ENCODE results near the gene PERM1. TPM values are rescaled to one million over a fixed set of nuclear protein-coding genes. Genes with fewer than 3 reads are reported as not detected.

The PERM1 gene
- total RNA-seq, 1 experiment from 2014 or later = 0.47 TPM

DNA sequence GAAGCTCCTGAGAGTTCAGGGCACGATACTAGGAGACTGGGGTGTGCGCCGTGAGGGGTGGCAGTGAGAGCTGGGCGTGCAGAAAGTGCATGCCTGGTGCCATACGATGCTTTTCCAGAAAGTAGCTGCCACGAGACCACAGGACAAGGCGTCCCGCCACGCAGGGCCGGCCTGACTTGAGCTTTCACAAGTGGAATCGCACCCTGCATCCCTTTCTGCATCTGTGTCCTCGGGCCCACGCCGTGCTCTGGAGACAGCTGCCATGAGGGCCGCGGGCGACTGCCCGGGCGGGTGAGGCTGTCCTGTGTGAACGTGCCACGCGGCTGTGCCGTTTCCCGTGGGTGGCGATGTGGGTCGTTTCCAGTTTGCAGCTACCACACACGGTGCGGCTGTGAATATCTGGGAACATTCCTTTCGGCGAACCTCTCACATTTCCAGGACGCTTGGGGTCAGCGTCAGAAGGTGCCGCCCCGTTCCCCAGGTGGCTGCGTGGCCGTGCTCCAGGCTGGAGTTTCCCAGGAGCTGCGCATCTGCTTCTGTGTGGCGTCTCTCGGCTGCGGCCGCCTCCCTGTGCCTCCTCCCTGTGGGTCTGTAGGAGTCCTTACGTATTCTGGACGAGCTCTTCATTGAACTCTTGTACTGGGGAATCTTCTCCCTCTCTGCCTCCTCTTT lies 1.0 kb upstream of the PERM1 start:
- BruUV-seq (replicated peaks) = no TSS peak
- intact Hi-C loops (cut with micrococcal nuclease) = no loop called here

DNA sequence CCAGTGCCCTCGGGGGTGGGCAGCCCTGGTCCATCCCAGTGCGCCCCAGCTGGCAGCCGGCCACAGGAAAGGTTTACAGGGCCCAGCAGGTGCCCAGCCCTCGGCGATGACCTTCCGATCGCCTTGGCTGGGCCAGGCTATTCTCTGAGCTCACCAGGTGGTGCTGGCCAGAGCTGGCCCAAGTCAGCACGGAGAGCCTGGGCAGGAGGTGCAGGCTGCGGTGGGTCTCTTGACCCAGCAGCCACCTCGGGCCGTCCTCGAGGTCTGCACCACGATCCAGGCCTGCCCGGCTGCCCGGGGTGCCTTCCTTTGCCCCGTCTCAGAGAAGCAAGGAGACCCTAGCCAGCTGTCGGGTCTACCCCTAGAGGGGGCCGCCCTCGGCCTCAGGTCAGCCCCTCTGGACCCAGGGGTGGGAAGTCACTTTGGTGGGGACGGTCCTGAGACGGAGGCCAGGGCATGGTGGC lies 370 bp downstream of the PERM1 start:
- peaks cover 11% of the 10 kb centered on the region for H3K27me3 ChIP-seq (ENCODE audit: low read length)
- DNase-seq (no peak), ATAC-seq (no peak)
- BruUV-seq (replicated peaks) = no TSS peak
- H3F3A ChIP-seq (ENCODE audit: low read length, unreplicated experiment) = no peaks in the 10 kb centered on the region
- TF ChIP-seq EZH2phosphoT487 (IDR thresholded peaks at IDR 0.05; ENCODE audit: borderline replicate concordance, low read length) (no peak), EZH2 (IDR thresholded peaks at IDR 0.05; ENCODE audit: low read length, unreplicated experiment) (no peak)
- TF ChIP-seq, protein P1, sequence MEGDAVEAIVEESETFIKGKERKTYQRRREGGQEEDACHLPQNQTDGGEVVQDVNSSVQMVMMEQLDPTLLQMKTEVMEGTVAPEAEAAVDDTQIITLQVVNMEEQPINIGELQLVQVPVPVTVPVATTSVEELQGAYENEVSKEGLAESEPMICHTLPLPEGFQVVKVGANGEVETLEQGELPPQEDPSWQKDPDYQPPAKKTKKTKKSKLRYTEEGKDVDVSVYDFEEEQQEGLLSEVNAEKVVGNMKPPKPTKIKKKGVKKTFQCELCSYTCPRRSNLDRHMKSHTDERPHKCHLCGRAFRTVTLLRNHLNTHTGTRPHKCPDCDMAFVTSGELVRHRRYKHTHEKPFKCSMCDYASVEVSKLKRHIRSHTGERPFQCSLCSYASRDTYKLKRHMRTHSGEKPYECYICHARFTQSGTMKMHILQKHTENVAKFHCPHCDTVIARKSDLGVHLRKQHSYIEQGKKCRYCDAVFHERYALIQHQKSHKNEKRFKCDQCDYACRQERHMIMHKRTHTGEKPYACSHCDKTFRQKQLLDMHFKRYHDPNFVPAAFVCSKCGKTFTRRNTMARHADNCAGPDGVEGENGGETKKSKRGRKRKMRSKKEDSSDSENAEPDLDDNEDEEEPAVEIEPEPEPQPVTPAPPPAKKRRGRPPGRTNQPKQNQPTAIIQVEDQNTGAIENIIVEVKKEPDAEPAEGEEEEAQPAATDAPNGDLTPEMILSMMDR (conservative IDR thresholded peaks at IDR 0.05; ENCODE audit: low read depth, low read length) = no peak
- POLR2A ChIA-PET (ENCODE audit: unreplicated experiment) = interaction anchor here (0.6 kb wide), 2 partner anchors 41 to 93 kb away, joined by 3 to 5 read pairs; partner anchors contain the start of gene RNF223
- H3K27ac ChIP-seq (ENCODE audit: low read length) = no peak overlapping the region
- intact Hi-C loops (cut with micrococcal nuclease) = no loop called here
- peaks cover 19% of the 10 kb centered on the region for H3K4me1 ChIP-seq (ENCODE audit: insufficient read depth, low read length)
- no peaks in the 10 kb centered on the region for H4K20me1 ChIP-seq (ENCODE audit: low read length)
- no peak overlapping the region for H3K9ac ChIP-seq (ENCODE audit: low read length)
- H3K36me3 ChIP-seq (ENCODE audit: low read depth, low read length) = no peaks in the 10 kb centered on the region
- no peak overlapping the region for H2AFZ ChIP-seq (ENCODE audit: low read length)
- no peaks in the 10 kb centered on the region for H3K79me2 ChIP-seq (ENCODE audit: low read length)
- H3K9me3 ChIP-seq (ENCODE audit: low read length) = no peaks in the 10 kb centered on the region
- H3K4me3 ChIP-seq (ENCODE audit: low read length) = no peak overlapping the region
- H3K9me2 ChIP-seq (replicated peaks; ENCODE audit: low read length) = no peaks in the 10 kb centered on the region
- no peak overlapping the region for H3K4me2 ChIP-seq (ENCODE audit: low read length)
- CTCF ChIA-PET = interaction anchor here (1.4 to 3.1 kb wide), 2 partner anchors 82 to 633 kb away, joined by 4 to 23 read pairs; no protein-coding TSS in a partner anchor

More for the DNA sequence above, 1.0 kb upstream of the PERM1 start:
- H2AFZ ChIP-seq (ENCODE audit: low read length) = peak overlapping the region; percentile 69
- H3K4me2 ChIP-seq (ENCODE audit: low read length) = peak overlapping the region; percentile 85
- H3K9me3 ChIP-seq (ENCODE audit: low read length) = no peaks in the 10 kb centered on the region
- peak overlapping the region; percentile 60 for H3K4me3 ChIP-seq (ENCODE audit: low read length)
- no peak for TF ChIP-seq EZH2phosphoT487 (IDR thresholded peaks at IDR 0.05; ENCODE audit: borderline replicate concordance, low read length)
- TF ChIP-seq, protein P1 (conservative IDR thresholded peaks at IDR 0.05; ENCODE audit: low read depth, low read length) = no peak
- H3K9me2 ChIP-seq (replicated peaks; ENCODE audit: low read length) = no peaks in the 10 kb centered on the region
- CTCF ChIA-PET = interaction anchor here (0.6 to 3.1 kb wide), 10 partner anchors 16 to 632 kb away, joined by 3 to 23 read pairs (median 4); partner anchors contain the start of genes ISG15, PLEKHN1 and RNF223
- ATAC-seq = peak; percentile 43
- H3K36me3 ChIP-seq (ENCODE audit: low read depth, low read length) = no peaks in the 10 kb centered on the region
- H3K4me1 ChIP-seq (ENCODE audit: insufficient read depth, low read length) = peaks cover 19% of the 10 kb centered on the region
- H3K79me2 ChIP-seq (ENCODE audit: low read length) = no peaks in the 10 kb centered on the region
- no peak overlapping the region for H3K27ac ChIP-seq (ENCODE audit: low read length)
- POLR2A ChIA-PET (ENCODE audit: unreplicated experiment) = no interaction called here
- no peak overlapping the region for H3K9ac ChIP-seq (ENCODE audit: low read length)
- H3F3A ChIP-seq (ENCODE audit: low read length, unreplicated experiment) = no peaks in the 10 kb centered on the region
- H4K20me1 ChIP-seq (ENCODE audit: low read length) = no peaks in the 10 kb centered on the region
- H3K27me3 ChIP-seq (ENCODE audit: low read length) = peaks cover 11% of the 10 kb centered on the region
- peak; percentile 58 for DNase-seq
